Mesothelial cell of epicardium (in vitro differentiated cells): ENCODE data around the gene PLEKHH1. TPM values are rescaled to one million over a fixed set of nuclear protein-coding genes. Genes with fewer than 3 reads are reported as not detected.

Source experiments
- DNase-seq, 2 experiments: peaks; one replicate each; pipeline ENCODE4 v3.0.0; 2021; ENCODE audit warnings: low spot score in 2 of 2; ENCODE audit not compliant: unreplicated experiment in 2 of 2
- H3K27ac Mint-ChIP-seq: 2 replicates; pipeline ENCODE4 v1.8.0; 2021; ENCODE audit warnings: mixed read lengths
- H3K27me3 Mint-ChIP-seq: 2 replicates; pipeline ENCODE4 v1.8.0; 2021; ENCODE audit warnings: low read depth, mixed read lengths
- H3K36me3 Mint-ChIP-seq: 2 replicates; pipeline ENCODE4 v1.8.0; 2021; ENCODE audit warnings: mixed read lengths
- H3K4me1 Mint-ChIP-seq: 2 replicates; pipeline ENCODE4 v1.8.0; 2021; ENCODE audit warnings: mixed read lengths
- H3K4me3 Mint-ChIP-seq: 2 replicates; pipeline ENCODE4 v1.8.0; 2021; ENCODE audit warnings: mild to moderate bottlenecking, moderate library complexity, mixed read lengths
- H3K9me3 Mint-ChIP-seq: 2 replicates; pipeline ENCODE4 v1.8.0; 2021; ENCODE audit warnings: mixed read lengths
- total RNA-seq: library from RNA; stranded (reverse); gene quantifications from 3 replicates; pipeline ENCODE4 v1.2.1, GENCODE V29; 2021
- TF ChIP-seq, protein P1 (sequence below): fragments of 200-600 bp; sonication (generic); IDR thresholded peaks from one replicate; pipeline ENCODE4 v1.5.0; 2021; ENCODE audit warnings: antibody characterized with exemption; ENCODE audit not compliant: unreplicated experiment

The PLEKHH1 gene
- total RNA-seq, 1 donor from 2014 or later, result 21.4 TPM

DNA sequence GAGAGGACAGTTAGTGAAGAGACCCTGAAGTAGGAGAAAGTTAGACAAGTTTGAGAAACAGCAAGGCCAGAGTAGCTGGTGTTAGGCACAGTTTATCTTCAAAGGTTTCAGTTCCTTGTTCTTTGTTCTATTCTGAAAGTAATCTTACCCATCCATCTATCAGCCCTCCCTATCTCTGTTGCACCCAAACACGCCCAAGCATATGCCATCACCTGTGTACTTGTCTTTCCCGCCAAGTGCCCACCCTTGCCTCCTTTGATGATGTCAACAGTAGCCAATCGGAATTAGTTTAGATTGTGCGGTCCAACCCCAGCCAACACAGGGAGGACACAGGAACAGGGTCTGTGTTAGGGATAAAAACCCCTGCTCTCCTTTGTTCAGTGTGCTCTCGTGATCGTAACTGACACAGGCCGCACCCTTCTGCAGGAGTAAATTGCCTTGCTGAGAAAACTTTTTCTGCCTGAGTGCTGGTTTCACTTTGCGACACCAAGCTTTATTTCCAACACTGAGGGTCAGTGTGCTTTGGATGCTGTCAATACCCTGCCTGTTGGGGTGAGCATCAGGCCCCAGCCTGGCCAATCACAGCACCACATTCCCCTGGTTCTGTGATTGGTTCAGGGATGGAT is 39.9 kb upstream of the PLEKHH1 start:
- H3K27ac Mint-ChIP-seq, result no peak overlapping the region
- no peak overlapping the region for H3K4me3 Mint-ChIP-seq
- peaks cover 7% of the 10 kb centered on the region for H3K27me3 Mint-ChIP-seq
- H3K9me3 Mint-ChIP-seq, result peaks cover 14% of the 10 kb centered on the region
- DNase-seq, result no peak
- peaks cover 5% of the 10 kb centered on the region for H3K4me1 Mint-ChIP-seq
- H3K36me3 Mint-ChIP-seq, result peaks cover 8% of the 10 kb centered on the region
- TF ChIP-seq, protein P1, sequence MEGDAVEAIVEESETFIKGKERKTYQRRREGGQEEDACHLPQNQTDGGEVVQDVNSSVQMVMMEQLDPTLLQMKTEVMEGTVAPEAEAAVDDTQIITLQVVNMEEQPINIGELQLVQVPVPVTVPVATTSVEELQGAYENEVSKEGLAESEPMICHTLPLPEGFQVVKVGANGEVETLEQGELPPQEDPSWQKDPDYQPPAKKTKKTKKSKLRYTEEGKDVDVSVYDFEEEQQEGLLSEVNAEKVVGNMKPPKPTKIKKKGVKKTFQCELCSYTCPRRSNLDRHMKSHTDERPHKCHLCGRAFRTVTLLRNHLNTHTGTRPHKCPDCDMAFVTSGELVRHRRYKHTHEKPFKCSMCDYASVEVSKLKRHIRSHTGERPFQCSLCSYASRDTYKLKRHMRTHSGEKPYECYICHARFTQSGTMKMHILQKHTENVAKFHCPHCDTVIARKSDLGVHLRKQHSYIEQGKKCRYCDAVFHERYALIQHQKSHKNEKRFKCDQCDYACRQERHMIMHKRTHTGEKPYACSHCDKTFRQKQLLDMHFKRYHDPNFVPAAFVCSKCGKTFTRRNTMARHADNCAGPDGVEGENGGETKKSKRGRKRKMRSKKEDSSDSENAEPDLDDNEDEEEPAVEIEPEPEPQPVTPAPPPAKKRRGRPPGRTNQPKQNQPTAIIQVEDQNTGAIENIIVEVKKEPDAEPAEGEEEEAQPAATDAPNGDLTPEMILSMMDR, result no peak

DNA sequence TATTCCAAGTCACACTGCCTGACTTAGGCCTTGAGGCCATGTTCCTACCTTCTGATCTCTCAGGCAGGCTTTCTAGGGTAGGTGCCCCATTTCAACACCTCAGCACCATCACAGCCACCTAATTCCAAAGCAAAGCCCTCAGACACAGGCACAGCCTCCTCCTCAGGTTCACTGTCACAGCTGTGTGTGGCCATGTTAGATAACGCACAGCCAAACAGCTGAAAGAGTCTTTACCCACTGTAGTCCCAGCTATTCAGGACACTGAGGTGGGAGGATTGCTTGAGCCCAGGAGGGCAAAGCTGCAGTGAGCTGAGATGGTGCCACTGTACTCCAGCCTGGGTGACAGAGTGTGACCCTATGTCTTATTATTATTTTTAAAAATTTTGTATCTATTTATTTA is 37.3 kb upstream of the PLEKHH1 start:
- peaks cover 14% of the 10 kb centered on the region for H3K9me3 Mint-ChIP-seq
- H3K36me3 Mint-ChIP-seq, result peaks cover 8% of the 10 kb centered on the region
- DNase-seq, result no peak
- TF ChIP-seq, protein P1, result no peak
- H3K4me1 Mint-ChIP-seq, result peaks cover 5% of the 10 kb centered on the region
- H3K27me3 Mint-ChIP-seq, result peaks cover 5% of the 10 kb centered on the region
- H3K4me3 Mint-ChIP-seq, result no peak overlapping the region
- H3K27ac Mint-ChIP-seq, result no peak overlapping the region

DNA sequence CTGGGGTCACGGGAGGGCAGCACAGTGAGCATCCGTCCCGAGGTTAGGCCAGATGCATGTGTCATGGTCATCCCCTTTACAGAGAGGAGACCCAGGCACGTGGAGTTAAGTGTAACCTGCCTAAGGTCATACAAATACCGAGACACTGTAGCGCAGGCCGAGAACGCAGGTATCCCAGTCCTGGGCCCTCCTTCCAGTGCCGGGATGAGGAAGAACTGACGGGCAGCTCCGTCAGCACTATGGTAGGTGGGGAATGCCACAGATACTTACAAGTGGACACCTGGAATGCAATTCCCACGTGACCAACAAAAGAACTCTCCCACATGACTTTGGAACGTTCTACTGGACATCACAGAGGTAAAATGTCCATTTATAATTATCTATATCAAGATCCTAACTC is 35.9 kb upstream of the PLEKHH1 start:
- Mint-ChIP-seq H3K4me3 (no peak overlapping the region), H3K27ac (no peak overlapping the region), H3K4me1 (peaks cover 1% of the 10 kb centered on the region), H3K27me3 (peaks cover 3% of the 10 kb centered on the region), H3K36me3 (peaks cover 8% of the 10 kb centered on the region), H3K9me3 (peaks cover 14% of the 10 kb centered on the region)
- TF ChIP-seq, protein P1, result no peak
- DNase-seq, result no peak

DNA sequence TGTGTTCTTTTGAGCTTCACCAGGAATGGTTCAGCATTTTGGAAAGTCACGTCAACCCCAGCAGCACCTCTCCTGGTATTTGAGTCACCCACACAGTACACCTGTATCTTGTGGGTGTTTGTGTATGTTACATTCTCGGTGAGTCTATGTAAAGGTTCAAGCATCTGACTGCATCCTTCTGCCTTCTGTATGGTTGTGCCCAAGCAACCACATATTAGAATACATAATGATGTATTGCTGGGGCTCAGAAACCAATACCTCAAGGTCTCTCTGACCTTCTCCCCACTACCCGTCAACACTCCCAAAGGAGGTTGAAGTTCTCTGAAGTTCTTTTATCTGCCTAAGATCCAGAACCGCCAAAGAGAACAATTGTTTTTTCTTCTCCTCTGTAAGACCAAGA is 35.4 kb upstream of the PLEKHH1 start:
- Mint-ChIP-seq H3K4me1 (no peaks in the 10 kb centered on the region), H3K36me3 (peaks cover 7% of the 10 kb centered on the region), H3K27ac (no peak overlapping the region), H3K4me3 (no peak overlapping the region), H3K27me3 (peaks cover 3% of the 10 kb centered on the region), H3K9me3 (peaks cover 11% of the 10 kb centered on the region)
- no peak for DNase-seq
- TF ChIP-seq, protein P1, result no peak

DNA sequence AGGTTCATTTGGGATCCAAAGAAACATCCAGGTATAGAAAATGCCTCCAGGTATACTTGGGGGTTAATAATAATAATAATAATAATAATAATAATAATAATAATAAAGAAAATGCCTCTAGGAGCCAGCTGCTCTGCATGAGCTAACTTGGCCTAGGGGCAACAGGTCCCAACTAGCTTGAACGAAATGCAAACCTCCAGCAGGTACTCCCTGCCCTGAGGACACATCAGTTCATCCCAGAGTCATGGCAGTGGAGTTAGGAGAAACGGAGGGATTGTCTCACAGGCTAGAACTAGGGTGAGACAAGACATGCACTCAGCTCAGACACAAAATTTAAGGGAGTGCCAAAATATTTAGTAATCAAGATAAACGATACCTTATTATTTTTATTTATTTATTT is 32.1 kb upstream of the PLEKHH1 start:
- H3K27me3 Mint-ChIP-seq, result peaks cover 3% of the 10 kb centered on the region
- H3K4me1 Mint-ChIP-seq, result no peaks in the 10 kb centered on the region
- H3K36me3 Mint-ChIP-seq, result no peaks in the 10 kb centered on the region
- TF ChIP-seq, protein P1, result no peak
- no peaks in the 10 kb centered on the region for H3K9me3 Mint-ChIP-seq
- no peak for DNase-seq
- no peak overlapping the region for H3K27ac Mint-ChIP-seq
- H3K4me3 Mint-ChIP-seq, result no peak overlapping the region

DNA sequence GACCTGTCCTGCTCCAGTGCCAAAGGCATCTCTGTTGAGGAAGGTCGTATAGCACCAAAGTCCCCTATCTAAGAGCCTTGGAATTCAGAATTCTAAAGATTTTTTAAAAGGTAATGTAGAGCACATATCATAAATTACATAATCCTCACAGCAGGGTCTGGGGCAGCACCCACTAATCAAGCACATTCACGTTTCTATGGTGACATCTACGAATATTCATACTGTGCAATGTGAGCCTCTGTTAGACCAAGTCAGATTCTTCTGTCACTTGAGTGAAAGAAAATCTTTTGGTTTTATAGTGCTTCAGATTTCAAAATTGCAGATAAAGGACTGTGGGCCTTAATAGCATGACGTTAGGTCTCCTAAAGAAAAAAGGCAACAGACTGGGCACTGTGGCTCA is 31.4 kb upstream of the PLEKHH1 start:
- Mint-ChIP-seq H3K4me3 (no peak overlapping the region), H3K9me3 (no peaks in the 10 kb centered on the region), H3K27ac (no peak overlapping the region)

More for the DNA sequence above, 31.4 kb upstream of the PLEKHH1 start:
- TF ChIP-seq, protein P1, result no peak
- H3K27me3 Mint-ChIP-seq, result peaks cover 7% of the 10 kb centered on the region
- no peaks in the 10 kb centered on the region for H3K36me3 Mint-ChIP-seq
- H3K4me1 Mint-ChIP-seq, result no peaks in the 10 kb centered on the region
- DNase-seq, result no peak
